Spleen (tissue), 7 donors: Measurements from ENCODE around the gene TRIM66.

Source experiments
- POLR2A ChIP-seq, 3 donors: fragments of 450-650 bp; IDR thresholded peaks; one replicate each; pipeline ENCODE4 v1.5.1; 2017; ENCODE audit warnings: antibody characterized with exemption in 3 of 3, mild to moderate bottlenecking in 1 of 3
- TF ChIP-seq, protein P1 (sequence below), 11 experiments: fragments of 200-600 bp in 7 of 11; fragments of 450-650 bp in 4 of 11; sonication (generic) in 4 of 11; IDR thresholded peaks in 8 of 11; conservative IDR thresholded peaks in 3 of 11; 1 replicate in 7 of 11; 2 replicates in 4 of 11; pipeline versions ENCODE4 v1.4.0 to v1.8.0; 2016 to 2021; ENCODE audit warnings: antibody characterized with exemption in 11 of 11, inconsistent platforms in 4 of 11, mild to moderate bottlenecking in 1 of 11
- donor health status: DM: no; HTN: no; CAD: no; lungs with moderate emphysema.
- donor health status: DM: no; HTN: no; CAD: no.
- donor health status: DM: no; HTN: no; CAD: no.

DNA sequence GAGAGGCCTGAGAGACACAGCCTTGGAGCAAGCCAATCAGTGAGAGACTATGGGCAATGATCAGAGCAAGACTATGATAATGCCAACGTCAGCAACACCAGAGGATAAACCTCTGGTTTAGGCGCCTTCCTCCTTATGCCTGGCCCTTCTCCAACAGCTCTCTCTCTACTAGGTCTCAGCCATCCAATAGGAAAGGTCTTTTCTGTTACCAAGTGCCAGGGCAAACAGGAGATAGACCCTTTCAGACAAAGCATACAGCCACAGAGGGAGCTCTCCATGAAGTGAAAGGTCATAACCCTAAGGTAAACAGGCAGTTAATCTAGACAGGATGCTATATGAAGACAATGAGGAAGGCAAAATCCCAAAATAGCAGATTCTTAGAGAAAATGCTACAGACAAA is 98.0 kb downstream of the TRIM66 start:
- TF ChIP-seq POLR2A (IDR thresholded peaks at IDR 0.05): no peak
- TF ChIP-seq, protein P1, sequence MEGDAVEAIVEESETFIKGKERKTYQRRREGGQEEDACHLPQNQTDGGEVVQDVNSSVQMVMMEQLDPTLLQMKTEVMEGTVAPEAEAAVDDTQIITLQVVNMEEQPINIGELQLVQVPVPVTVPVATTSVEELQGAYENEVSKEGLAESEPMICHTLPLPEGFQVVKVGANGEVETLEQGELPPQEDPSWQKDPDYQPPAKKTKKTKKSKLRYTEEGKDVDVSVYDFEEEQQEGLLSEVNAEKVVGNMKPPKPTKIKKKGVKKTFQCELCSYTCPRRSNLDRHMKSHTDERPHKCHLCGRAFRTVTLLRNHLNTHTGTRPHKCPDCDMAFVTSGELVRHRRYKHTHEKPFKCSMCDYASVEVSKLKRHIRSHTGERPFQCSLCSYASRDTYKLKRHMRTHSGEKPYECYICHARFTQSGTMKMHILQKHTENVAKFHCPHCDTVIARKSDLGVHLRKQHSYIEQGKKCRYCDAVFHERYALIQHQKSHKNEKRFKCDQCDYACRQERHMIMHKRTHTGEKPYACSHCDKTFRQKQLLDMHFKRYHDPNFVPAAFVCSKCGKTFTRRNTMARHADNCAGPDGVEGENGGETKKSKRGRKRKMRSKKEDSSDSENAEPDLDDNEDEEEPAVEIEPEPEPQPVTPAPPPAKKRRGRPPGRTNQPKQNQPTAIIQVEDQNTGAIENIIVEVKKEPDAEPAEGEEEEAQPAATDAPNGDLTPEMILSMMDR (IDR thresholded peaks at IDR 0.05 in 8 of 11, conservative IDR thresholded peaks at IDR 0.05 in 3 of 11): no peak
